ENCODE measurements around the gene SVIL. TPM values are rescaled to one million over a fixed set of nuclear protein-coding genes. Genes with fewer than 3 reads are reported as not detected.

SVIL gene
- total RNA-seq, 3 donors from 2014 or later (not counting 1 experiment from before 2014, with no cell fraction given) = 24.9 to 57.2 (median 33.5) TPM

DNA sequence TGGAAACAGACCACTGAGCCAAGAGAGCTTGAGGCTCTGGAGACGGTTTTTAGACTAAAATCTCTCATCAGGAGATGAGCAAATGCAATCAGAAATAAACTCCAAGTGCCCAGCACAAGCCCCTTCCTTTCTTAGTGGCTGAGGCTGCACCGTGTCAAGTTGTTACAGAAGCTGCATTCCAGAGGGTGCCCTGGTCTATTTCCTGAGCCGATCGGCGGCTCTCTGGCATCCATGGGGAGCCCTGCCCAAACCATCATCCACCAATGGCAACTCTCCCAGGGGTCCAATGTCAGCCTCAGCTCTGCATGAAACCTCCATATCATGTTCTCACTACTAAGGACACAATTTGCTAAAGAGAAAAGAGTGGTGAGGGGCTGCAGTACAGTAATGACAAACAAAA lies 89.6 kb downstream of the SVIL start:
- DNase-seq (no peak), ATAC-seq (no peak)
- no peak overlapping the region for H3K4me3 Mint-ChIP-seq
- Histone ChIP-seq H3K4me3 (ENCODE audit: low read length) (no peak overlapping the region), H3K27me3 (ENCODE audit: control insufficient read depth, insufficient read depth, low read length) (no peaks in the 10 kb centered on the region), H3K36me3 (ENCODE audit: control insufficient read depth, insufficient read depth, low read length) (peaks cover 2% of the 10 kb centered on the region), H3K9me3 (ENCODE audit: control insufficient read depth, insufficient read depth, low read length) (no peaks in the 10 kb centered on the region), H3K4me1 (ENCODE audit: control insufficient read depth, insufficient read depth, low read length) (no peaks in the 10 kb centered on the region), H3K27ac (ENCODE audit: low read length) (no peak overlapping the region)
- TF ChIP-seq, protein P1, sequence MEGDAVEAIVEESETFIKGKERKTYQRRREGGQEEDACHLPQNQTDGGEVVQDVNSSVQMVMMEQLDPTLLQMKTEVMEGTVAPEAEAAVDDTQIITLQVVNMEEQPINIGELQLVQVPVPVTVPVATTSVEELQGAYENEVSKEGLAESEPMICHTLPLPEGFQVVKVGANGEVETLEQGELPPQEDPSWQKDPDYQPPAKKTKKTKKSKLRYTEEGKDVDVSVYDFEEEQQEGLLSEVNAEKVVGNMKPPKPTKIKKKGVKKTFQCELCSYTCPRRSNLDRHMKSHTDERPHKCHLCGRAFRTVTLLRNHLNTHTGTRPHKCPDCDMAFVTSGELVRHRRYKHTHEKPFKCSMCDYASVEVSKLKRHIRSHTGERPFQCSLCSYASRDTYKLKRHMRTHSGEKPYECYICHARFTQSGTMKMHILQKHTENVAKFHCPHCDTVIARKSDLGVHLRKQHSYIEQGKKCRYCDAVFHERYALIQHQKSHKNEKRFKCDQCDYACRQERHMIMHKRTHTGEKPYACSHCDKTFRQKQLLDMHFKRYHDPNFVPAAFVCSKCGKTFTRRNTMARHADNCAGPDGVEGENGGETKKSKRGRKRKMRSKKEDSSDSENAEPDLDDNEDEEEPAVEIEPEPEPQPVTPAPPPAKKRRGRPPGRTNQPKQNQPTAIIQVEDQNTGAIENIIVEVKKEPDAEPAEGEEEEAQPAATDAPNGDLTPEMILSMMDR (IDR thresholded peaks at IDR 0.05) = no peak
- H3K9me3 Mint-ChIP-seq = no peaks in the 10 kb centered on the region
- intact Hi-C loops (cut with micrococcal nuclease) = no loop called here
- no peak overlapping the region for H3K27ac Mint-ChIP-seq
- WGBS (ENCODE audit: insufficient coverage) = 55% methylated on average over 5 of the region's 5 CpGs
- peaks cover 0 to 16% of the 10 kb centered on the region in 2 donors for H3K4me1 Mint-ChIP-seq
- no peaks in the 10 kb centered on the region for H3K36me3 Mint-ChIP-seq
- no peaks in the 10 kb centered on the region for H3K27me3 Mint-ChIP-seq (ENCODE audit: low read depth in 2 of 2)

DNA sequence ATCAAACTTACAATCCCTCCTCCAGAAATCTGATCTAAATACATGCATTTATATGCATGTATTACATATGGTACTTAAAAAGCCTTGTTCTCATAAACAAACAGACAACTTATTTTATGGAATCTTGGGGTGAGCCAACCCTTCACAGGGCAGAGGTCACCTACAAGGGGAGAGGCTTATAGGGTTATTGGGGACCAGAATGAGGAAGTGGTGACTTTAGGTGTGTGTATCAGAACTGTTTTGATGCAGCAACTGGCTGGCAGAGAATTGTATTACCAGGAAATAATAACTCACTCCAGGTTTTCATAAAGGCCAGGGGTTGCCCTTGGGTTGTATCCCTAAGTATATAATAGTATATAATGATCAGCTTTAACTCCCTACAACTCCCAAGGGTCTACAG lies 91.1 kb downstream of the SVIL start:
- Histone ChIP-seq H3K4me3 (ENCODE audit: low read length) (no peak overlapping the region), H3K27me3 (ENCODE audit: control insufficient read depth, insufficient read depth, low read length) (no peaks in the 10 kb centered on the region), H3K4me1 (ENCODE audit: control insufficient read depth, insufficient read depth, low read length) (no peaks in the 10 kb centered on the region), H3K27ac (ENCODE audit: low read length) (no peak overlapping the region), H3K9me3 (ENCODE audit: control insufficient read depth, insufficient read depth, low read length) (no peaks in the 10 kb centered on the region), H3K36me3 (ENCODE audit: control insufficient read depth, insufficient read depth, low read length) (no peaks in the 10 kb centered on the region)
- Mint-ChIP-seq H3K36me3 (no peaks in the 10 kb centered on the region), H3K4me3 (no peak overlapping the region), H3K9me3 (no peaks in the 10 kb centered on the region), H3K27me3 (ENCODE audit: low read depth in 2 of 2) (no peaks in the 10 kb centered on the region), H3K27ac (no peak overlapping the region), H3K4me1 (peaks cover 0 to 16% of the 10 kb centered on the region in 2 donors)
- ATAC-seq = no peak
- TF ChIP-seq, protein P1 (IDR thresholded peaks at IDR 0.05) = no peak
- intact Hi-C loops (cut with micrococcal nuclease) = no loop called here
- DNase-seq = no peak

DNA sequence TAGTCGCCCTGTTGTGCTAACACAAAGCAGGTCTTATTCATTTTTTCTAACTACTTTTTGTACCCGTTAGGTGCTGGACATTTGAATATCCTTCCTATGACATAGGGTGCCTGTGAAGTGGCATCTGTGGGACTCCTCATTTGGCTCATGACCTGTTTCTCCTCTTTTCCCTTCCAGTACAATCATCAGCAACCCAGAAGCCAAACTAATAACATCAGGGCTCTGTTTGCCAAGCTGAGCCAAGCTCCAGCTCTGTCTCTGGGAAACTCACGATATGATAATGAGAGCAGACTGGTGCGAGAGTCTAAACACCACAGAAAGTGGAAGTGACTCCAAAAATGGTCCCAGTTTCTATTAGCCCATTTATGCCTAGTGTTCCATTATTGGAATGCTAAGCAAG lies 92.0 kb downstream of the SVIL start:
- TF ChIP-seq, protein P1 (IDR thresholded peaks at IDR 0.05) = no peak
- DNase-seq = no peak
- WGBS (ENCODE audit: insufficient coverage) = 94% methylated on average over 4 of the region's 4 CpGs
- H3K27me3 ChIP-seq (ENCODE audit: control insufficient read depth, insufficient read depth, low read length) = no peaks in the 10 kb centered on the region
- no peaks in the 10 kb centered on the region for H3K36me3 ChIP-seq (ENCODE audit: control insufficient read depth, insufficient read depth, low read length)
- Mint-ChIP-seq H3K27me3 (ENCODE audit: low read depth in 2 of 2) (no peaks in the 10 kb centered on the region), H3K4me1 (peaks cover 0 to 6% of the 10 kb centered on the region in 2 donors), H3K36me3 (no peaks in the 10 kb centered on the region), H3K9me3 (no peaks in the 10 kb centered on the region), H3K27ac (no peak overlapping the region), H3K4me3 (no peak overlapping the region)
- intact Hi-C loops (cut with micrococcal nuclease) = no loop called here
- H3K4me3 ChIP-seq (ENCODE audit: low read length) = no peak overlapping the region
- no peak for ATAC-seq
- no peaks in the 10 kb centered on the region for H3K9me3 ChIP-seq (ENCODE audit: control insufficient read depth, insufficient read depth, low read length)
- no peak overlapping the region for H3K27ac ChIP-seq (ENCODE audit: low read length)
- H3K4me1 ChIP-seq (ENCODE audit: control insufficient read depth, insufficient read depth, low read length) = no peaks in the 10 kb centered on the region

DNA sequence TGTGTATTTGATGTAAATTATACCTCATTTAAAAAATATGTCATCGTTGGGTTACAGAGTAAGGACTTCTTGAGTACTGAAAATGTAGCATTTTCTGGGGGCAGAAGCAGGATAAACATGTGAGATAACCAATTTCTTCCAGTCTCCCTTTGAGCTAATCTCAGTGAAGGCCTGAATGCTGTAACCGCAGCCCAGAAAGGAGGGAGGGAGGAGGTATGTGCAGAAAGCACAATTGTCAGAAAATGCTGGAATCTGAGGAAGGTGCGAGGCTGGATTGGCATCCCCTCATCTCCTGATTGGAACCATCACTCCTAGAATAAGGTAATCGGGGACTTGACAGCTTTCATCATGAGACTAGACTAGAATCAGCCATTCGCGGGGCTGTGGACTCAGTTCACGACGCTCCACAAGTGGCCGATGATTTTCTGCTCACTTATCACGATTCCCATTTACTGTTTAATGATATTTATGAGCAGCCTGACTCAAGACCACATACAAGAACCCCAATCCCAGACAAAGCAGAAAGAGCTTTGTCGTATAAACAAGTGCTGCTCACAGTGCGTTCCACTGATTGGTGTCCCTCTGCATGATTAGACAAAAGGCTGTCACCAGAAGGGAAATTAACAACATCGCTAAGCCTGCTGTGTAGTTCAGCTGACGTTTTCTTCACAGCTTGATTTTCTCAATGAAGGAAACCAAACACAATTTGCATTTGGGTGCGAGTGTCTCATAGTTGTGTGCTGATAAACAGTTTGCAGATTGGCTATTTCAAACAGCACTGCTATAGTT lies 93.2 kb downstream of the SVIL start:
- Mint-ChIP-seq H3K4me3 (no peak overlapping the region), H3K9me3 (no peaks in the 10 kb centered on the region), H3K36me3 (no peaks in the 10 kb centered on the region), H3K27me3 (ENCODE audit: low read depth in 2 of 2) (no peaks in the 10 kb centered on the region), H3K27ac (no peak overlapping the region), H3K4me1 (peaks cover 0 to 5% of the 10 kb centered on the region in 2 donors)
- TF ChIP-seq, protein P1 (IDR thresholded peaks at IDR 0.05) = no peak
- intact Hi-C loops (cut with micrococcal nuclease) = no loop called here
- Histone ChIP-seq H3K36me3 (ENCODE audit: control insufficient read depth, insufficient read depth, low read length) (no peaks in the 10 kb centered on the region), H3K27me3 (ENCODE audit: control insufficient read depth, insufficient read depth, low read length) (no peaks in the 10 kb centered on the region), H3K27ac (ENCODE audit: low read length) (no peak overlapping the region), H3K4me1 (ENCODE audit: control insufficient read depth, insufficient read depth, low read length) (no peaks in the 10 kb centered on the region), H3K9me3 (ENCODE audit: control insufficient read depth, insufficient read depth, low read length) (no peaks in the 10 kb centered on the region), H3K4me3 (ENCODE audit: low read length) (no peak overlapping the region)
- WGBS (ENCODE audit: insufficient coverage) = 91% methylated on average over 15 of the region's 15 CpGs
- ATAC-seq = no peak
- no peak for DNase-seq

All from natural killer cell (primary cell).